Endodermal cell (in vitro differentiated cells): ENCODE results near the gene LIPI. TPM values are rescaled to one million over a fixed set of nuclear protein-coding genes. Genes with fewer than 3 reads are reported as not detected.

Experiments used
- DNase-seq: peaks from one replicate; pipeline ENCODE4 v3.0.0-alpha.2; 2017
- H3K27ac ChIP-seq: 2 replicates; pipeline ENCODE4 v1.5.1; 2013; ENCODE audit warnings: mild to moderate bottlenecking, low read depth, low read length, moderate library complexity
- H3K27me3 ChIP-seq: 2 replicates; pipeline ENCODE4 v1.6.1; 2013; ENCODE audit warnings: mild to moderate bottlenecking, low read length, moderate library complexity; ENCODE audit not compliant: insufficient read depth, control insufficient read depth, poor library complexity, severe bottlenecking
- H3K36me3 ChIP-seq: 2 replicates; pipeline ENCODE4 v1.7.0; 2013; ENCODE audit warnings: mild to moderate bottlenecking, low read length, moderate library complexity; ENCODE audit not compliant: control insufficient read depth, insufficient read depth
- H3K4me1 ChIP-seq: one replicate; pipeline ENCODE4 v1.7.0; 2013; ENCODE audit warnings: low read length; ENCODE audit not compliant: control insufficient read depth, insufficient read depth
- H3K4me3 ChIP-seq: 2 replicates; pipeline ENCODE4 v1.5.1; 2013; ENCODE audit warnings: mild to moderate bottlenecking, low read length, moderate library complexity
- H3K9ac ChIP-seq: 2 replicates; pipeline ENCODE4 v1.6.1; 2013; ENCODE audit warnings: mild to moderate bottlenecking, low read length, moderate library complexity; ENCODE audit not compliant: poor library complexity, severe bottlenecking; ENCODE audit errors: extremely low read depth
- H3K9me3 ChIP-seq: 2 replicates; pipeline ENCODE4 v1.6.1; 2013; ENCODE audit warnings: mild to moderate bottlenecking, low read length, moderate library complexity; ENCODE audit not compliant: control insufficient read depth
- H3K27ac Mint-ChIP-seq: 2 replicates; pipeline ENCODE4 v1.8.0; 2020; ENCODE audit warnings: mixed read lengths
- H3K27me3 Mint-ChIP-seq: 2 replicates; pipeline ENCODE4 v1.8.0; 2021; ENCODE audit warnings: mild to moderate bottlenecking, mixed read lengths; ENCODE audit not compliant: insufficient read depth
- H3K36me3 Mint-ChIP-seq: 2 replicates; pipeline ENCODE4 v1.8.0; 2020; ENCODE audit warnings: low read depth, mixed read lengths
- H3K4me1 Mint-ChIP-seq: 2 replicates; pipeline ENCODE4 v1.8.0; 2020; ENCODE audit warnings: mixed read lengths
- H3K4me3 Mint-ChIP-seq: 2 replicates; pipeline ENCODE4 v1.8.0; 2020; ENCODE audit warnings: mild to moderate bottlenecking, moderate library complexity, mixed read lengths
- H3K9me3 Mint-ChIP-seq: 2 replicates; pipeline ENCODE4 v1.8.0; 2020; ENCODE audit warnings: mild to moderate bottlenecking, mixed read lengths
- WGBS, 2 experiments: methylation state at CpG; one replicate each; pipeline versions ENCODE4 v1.1.5 to v1.1.7; 2013; ENCODE audit warnings: missing lambda C conversion rate in 2 of 2, mixed read lengths in 1 of 2; ENCODE audit not compliant: insufficient coverage in 1 of 2, insufficient read length in 1 of 2; 5-methylcytosine and 5-hydroxymethylcytosine counted together
- total RNA-seq, 2 donors: library from RNA; stranded (reverse); fragmentation: NEBNext Ultra II Directional in 1 of 2; extraction: Animal tissue kit (Norgen Biotek cat#: 25700) in 1 of 2; gene quantifications; 2 replicates in 1 of 2; 3 replicates in 1 of 2; pipeline ENCODE4 v1.2.1, GENCODE V29; 2021
- TF ChIP-seq, protein P1 (sequence below): fragments of 200-600 bp; sonication (generic); conservative IDR thresholded peaks from 2 replicates; pipeline ENCODE4 v1.5.0; 2021; ENCODE audit warnings: antibody characterized with exemption, mild to moderate bottlenecking

Gene LIPI
- total RNA-seq, 2 donors from 2014 or later = not detected

DNA sequence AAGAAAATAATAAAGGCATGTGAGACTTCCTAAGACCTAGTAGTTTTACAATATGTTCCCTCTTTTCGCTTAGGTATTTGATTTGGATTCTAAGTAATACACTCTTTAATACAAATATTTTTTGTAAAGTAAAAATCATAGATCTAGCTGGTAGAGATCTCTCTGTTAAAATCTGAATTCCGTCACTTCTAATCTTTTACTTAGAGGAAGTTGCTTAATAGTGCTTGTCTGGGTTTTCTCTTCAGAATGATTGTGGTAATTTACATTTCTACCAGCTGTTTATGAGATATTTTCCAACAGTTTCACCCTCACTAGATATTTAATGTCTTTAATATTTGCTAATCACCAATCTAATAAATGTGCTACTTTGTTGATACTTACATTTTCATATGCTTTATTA lies 28.5 kb upstream of the LIPI start:
- H3K36me3 Mint-ChIP-seq = no peaks in the 10 kb centered on the region
- Histone ChIP-seq H3K9me3 (no peaks in the 10 kb centered on the region), H3K27ac (no peak overlapping the region), H3K4me3 (no peak overlapping the region), H3K36me3 (no peaks in the 10 kb centered on the region), H3K27me3 (no peaks in the 10 kb centered on the region), H3K9ac (no peak overlapping the region), H3K4me1 (no peaks in the 10 kb centered on the region)
- H3K4me1 Mint-ChIP-seq = no peaks in the 10 kb centered on the region
- TF ChIP-seq, protein P1, sequence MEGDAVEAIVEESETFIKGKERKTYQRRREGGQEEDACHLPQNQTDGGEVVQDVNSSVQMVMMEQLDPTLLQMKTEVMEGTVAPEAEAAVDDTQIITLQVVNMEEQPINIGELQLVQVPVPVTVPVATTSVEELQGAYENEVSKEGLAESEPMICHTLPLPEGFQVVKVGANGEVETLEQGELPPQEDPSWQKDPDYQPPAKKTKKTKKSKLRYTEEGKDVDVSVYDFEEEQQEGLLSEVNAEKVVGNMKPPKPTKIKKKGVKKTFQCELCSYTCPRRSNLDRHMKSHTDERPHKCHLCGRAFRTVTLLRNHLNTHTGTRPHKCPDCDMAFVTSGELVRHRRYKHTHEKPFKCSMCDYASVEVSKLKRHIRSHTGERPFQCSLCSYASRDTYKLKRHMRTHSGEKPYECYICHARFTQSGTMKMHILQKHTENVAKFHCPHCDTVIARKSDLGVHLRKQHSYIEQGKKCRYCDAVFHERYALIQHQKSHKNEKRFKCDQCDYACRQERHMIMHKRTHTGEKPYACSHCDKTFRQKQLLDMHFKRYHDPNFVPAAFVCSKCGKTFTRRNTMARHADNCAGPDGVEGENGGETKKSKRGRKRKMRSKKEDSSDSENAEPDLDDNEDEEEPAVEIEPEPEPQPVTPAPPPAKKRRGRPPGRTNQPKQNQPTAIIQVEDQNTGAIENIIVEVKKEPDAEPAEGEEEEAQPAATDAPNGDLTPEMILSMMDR = no peak
- H3K27me3 Mint-ChIP-seq = no peaks in the 10 kb centered on the region
- no peaks in the 10 kb centered on the region for H3K9me3 Mint-ChIP-seq
- H3K4me3 Mint-ChIP-seq = no peak overlapping the region
- DNase-seq = no peak
- H3K27ac Mint-ChIP-seq = no peak overlapping the region
- WGBS, 2 experiments = 100% methylated on average over 1 of the region's 2 CpGs; no CpG with 5 or more reads in 1 of the 2 experiments

DNA sequence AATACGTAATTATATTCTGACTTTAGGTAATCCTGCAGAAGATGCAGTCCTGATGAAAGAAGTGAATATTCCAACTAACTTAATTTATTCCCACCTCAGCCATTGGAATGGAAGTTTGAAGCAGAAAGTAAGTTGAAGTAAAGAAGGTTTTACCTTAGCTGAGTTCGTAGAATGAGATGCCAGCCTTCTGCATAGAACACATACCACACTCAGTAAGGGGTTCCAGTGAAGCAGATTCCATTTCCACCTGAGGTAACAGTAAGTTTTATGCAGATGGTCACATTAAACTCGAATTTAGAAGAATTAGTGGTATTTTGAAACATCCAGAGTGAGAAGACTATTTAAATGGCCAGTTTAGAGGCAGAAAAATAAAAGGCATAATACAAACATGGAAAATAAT lies 25.4 kb upstream of the LIPI start:
- no peak for DNase-seq
- H3K4me1 Mint-ChIP-seq = no peaks in the 10 kb centered on the region

DNA sequence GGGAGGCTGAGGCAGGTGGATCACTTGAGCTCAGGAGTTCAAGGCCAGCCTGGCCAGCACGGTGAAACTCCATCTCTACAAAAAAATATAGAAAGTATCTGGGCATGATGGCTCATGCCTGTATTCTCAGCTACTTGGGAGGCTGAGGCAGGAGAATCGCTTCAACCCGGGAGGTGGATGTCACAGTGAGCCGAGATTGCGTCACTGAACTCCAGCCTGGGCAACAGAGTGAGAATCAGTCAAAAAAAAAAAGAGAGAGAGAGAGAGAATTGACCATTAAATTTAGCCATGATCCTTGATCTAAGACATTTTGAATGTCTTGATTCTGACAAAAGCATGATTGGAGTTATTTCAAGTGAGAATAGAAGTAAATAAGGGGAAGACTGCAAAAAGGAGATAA lies 24.3 kb upstream of the LIPI start:
- no peak overlapping the region for H3K9ac ChIP-seq
- no peaks in the 10 kb centered on the region for H3K27me3 Mint-ChIP-seq
- WGBS, 2 experiments = 80 to 84% methylated on average over 4 to 5 of the region's 5 CpGs
- H3K9me3 ChIP-seq = peaks cover 16% of the 10 kb centered on the region
- no peaks in the 10 kb centered on the region for H3K36me3 Mint-ChIP-seq
- no peaks in the 10 kb centered on the region for H3K36me3 ChIP-seq
- H3K4me3 Mint-ChIP-seq = no peak overlapping the region
- H3K4me1 Mint-ChIP-seq = no peaks in the 10 kb centered on the region
- no peak for DNase-seq
- no peaks in the 10 kb centered on the region for H3K27me3 ChIP-seq
- H3K4me1 ChIP-seq = no peaks in the 10 kb centered on the region
- H3K9me3 Mint-ChIP-seq = peaks cover 13% of the 10 kb centered on the region
- TF ChIP-seq, protein P1 = no peak
- H3K27ac Mint-ChIP-seq = no peak overlapping the region
- H3K27ac ChIP-seq = no peak overlapping the region
- H3K4me3 ChIP-seq = no peak overlapping the region

More for the DNA sequence above, 25.4 kb upstream of the LIPI start:
- TF ChIP-seq, protein P1 = no peak
- 9 to 56% methylated on average over 1 to 3 of the region's 3 CpGs for WGBS, 2 experiments
- Mint-ChIP-seq H3K36me3 (no peaks in the 10 kb centered on the region), H3K27me3 (no peaks in the 10 kb centered on the region), H3K4me3 (no peak overlapping the region), H3K27ac (no peak overlapping the region), H3K9me3 (peaks cover 6% of the 10 kb centered on the region)
- no peaks in the 10 kb centered on the region for H3K36me3 ChIP-seq
- no peak overlapping the region for H3K27ac ChIP-seq
- no peak overlapping the region for H3K4me3 ChIP-seq
- peaks cover 7% of the 10 kb centered on the region for H3K9me3 ChIP-seq
- H3K9ac ChIP-seq = no peak overlapping the region
- no peaks in the 10 kb centered on the region for H3K27me3 ChIP-seq
- H3K4me1 ChIP-seq = no peaks in the 10 kb centered on the region
